ENCODE data around the gene ITGB8.

ITGB8 gene

DNA sequence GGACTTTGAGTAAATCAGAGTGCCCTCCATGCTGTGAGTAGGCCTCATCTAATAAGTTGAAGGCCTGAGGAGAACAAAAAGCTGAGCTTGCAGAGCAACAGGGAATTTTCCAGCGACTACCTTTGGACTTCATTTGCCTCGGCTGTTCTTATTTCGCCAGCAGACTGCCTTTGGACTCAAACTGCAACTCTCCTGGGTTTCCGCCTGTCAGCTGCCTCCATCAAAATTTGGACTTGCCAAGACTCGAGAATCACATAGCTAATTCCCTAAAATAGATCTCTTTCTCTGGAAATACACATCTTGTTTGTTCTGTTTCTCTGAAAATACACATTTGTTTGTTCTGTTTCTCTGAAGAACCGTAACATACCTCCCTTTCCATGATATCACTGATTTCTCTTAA lies 93.8 kb downstream of the ITGB8 start:
- TF ChIP-seq, protein P1, sequence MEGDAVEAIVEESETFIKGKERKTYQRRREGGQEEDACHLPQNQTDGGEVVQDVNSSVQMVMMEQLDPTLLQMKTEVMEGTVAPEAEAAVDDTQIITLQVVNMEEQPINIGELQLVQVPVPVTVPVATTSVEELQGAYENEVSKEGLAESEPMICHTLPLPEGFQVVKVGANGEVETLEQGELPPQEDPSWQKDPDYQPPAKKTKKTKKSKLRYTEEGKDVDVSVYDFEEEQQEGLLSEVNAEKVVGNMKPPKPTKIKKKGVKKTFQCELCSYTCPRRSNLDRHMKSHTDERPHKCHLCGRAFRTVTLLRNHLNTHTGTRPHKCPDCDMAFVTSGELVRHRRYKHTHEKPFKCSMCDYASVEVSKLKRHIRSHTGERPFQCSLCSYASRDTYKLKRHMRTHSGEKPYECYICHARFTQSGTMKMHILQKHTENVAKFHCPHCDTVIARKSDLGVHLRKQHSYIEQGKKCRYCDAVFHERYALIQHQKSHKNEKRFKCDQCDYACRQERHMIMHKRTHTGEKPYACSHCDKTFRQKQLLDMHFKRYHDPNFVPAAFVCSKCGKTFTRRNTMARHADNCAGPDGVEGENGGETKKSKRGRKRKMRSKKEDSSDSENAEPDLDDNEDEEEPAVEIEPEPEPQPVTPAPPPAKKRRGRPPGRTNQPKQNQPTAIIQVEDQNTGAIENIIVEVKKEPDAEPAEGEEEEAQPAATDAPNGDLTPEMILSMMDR (IDR thresholded peaks at IDR 0.05; ENCODE audit: extremely low read depth, missing control alignments) = no peak
- no peak for DNase-seq (ENCODE audit: low spot score)

DNA sequence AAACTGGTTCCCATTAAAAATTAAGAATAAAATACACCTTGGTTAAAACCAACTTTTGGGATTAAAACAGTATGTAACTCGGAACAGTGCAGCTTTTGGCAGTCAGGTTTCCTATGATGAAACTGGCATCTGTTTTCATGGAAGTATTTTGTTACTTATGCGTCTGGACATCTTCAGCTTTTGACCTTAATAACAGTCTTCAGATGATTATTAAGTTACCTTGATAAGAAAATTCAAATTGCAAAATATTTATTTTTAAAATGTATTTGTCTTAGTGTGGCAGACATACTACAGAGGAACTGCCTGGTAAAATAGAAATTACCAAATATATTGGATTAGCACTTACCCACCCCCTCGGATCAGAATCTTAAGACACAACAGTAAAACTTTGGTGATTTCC lies 100.0 kb downstream of the ITGB8 start:
- TF ChIP-seq, protein P1 (IDR thresholded peaks at IDR 0.05; ENCODE audit: extremely low read depth, missing control alignments) = no peak
- no peak for DNase-seq (ENCODE audit: low spot score)

DNA sequence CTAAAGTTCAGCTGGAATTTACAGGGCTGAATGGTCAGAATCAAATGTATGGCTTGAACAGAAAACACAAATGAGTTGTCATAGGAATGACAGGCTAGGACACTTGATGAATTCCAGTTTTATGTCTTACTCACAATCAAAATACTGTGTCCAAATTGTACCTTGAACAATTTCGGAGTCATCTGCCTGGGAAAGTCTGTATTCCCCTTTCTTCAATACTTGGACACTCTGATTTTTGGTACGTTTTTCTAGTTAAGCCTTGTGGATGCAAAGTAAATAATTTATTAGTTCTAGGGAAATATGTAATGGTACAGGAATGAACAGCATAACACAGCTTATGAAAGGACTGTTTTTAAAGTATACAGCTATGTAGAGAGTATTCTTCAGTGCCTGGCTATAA lies 100.4 kb downstream of the ITGB8 start:
- DNase-seq (ENCODE audit: low spot score) = no peak
- TF ChIP-seq, protein P1 (IDR thresholded peaks at IDR 0.05; ENCODE audit: extremely low read depth, missing control alignments) = no peak

DNA sequence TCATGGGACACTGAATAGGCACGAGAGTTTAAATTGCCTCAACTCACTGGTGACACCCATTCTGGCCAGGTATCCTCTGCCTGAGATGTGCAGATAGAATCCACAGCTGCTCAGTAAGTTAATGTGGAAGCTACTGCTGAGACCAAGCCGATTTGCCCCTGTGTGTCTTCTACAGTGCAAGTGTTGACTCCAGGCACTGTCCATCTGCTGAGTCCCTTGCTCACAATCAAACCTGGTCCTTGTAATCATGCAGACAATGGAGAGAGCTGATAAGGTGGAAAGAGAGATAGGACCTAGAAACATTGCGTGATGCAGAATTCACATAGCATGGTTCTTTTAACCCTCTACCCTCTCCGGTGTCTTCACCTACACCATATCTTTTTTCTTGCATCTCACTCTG lies 101.4 kb downstream of the ITGB8 start:
- TF ChIP-seq, protein P1 (IDR thresholded peaks at IDR 0.05; ENCODE audit: extremely low read depth, missing control alignments) = no peak
- DNase-seq (ENCODE audit: low spot score) = no peak

DNA sequence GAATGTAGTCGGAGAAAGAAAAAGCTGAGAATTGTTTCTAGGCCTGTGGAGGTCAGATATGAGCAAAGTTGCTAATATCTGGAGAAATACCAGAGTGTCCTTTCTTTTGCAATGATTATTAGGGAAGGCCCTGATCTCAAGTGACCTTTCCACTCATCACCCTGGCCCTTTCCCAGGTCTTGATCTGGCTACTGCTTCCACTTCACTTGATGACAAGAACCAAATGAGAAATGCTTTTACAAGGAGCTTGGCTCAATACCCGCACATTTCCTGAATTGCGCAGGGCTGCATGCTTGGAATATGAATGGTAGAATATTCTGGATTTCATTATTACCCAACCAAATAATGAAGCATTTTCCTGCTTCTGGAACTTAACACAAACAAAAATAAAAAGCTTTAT lies 104.6 kb downstream of the ITGB8 start:
- TF ChIP-seq, protein P1 (IDR thresholded peaks at IDR 0.05; ENCODE audit: extremely low read depth, missing control alignments) = no peak
- DNase-seq (ENCODE audit: low spot score) = no peak

DNA sequence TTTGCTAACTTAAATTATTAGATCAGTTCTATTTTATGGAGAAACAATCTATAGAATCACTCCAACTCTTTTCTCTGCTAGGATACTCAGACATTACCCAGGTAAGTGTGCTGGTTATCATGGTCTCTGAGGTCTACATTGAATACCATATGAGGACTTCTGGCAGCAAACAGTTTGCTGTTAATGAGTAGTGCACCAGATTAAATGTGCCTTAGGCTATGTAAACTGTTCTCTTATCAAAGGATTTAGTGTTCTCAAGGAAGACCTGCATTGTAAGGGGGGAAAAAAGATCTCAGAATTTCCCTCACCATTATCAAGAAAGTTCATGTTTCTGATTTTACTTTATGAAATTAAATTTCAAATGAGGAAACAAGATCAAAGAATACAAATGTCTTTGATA lies 107.5 kb downstream of the ITGB8 start:
- DNase-seq (ENCODE audit: low spot score) = no peak
- TF ChIP-seq, protein P1 (IDR thresholded peaks at IDR 0.05; ENCODE audit: extremely low read depth, missing control alignments) = no peak

DNA sequence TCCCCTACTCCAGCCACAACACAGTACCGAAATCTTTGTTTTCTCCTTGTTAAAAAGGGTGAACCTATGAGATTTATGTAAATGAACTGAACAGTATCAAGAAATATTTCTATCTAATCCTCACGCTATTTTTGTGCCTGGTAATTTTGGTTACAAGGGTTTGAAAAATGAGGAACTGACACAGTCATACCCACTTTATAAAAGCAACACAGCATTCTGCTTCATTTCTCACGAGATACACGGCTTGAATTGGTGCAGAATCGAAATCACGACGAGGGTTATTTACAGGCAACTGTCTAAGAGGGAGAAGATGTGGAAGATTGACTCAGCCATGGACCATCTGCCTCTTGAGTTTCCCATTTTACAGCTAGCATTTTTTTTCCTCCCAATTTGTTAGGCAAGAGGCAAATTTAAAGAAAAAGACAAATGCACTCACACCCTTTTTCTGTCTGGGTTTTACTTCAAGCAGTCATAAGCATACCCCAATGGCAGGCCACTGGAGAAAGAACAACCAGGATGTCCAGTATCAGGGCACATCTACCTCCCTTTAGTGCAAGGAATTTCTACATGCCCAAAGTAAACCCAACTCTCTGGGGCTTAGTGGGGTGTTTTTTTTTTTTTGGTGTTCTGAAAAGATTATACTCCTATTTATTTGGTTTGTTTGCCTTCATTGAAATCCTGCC lies 108.1 kb downstream of the ITGB8 start:
- TF ChIP-seq, protein P1 (IDR thresholded peaks at IDR 0.05; ENCODE audit: extremely low read depth, missing control alignments) = no peak
- peak; percentile 29 for DNase-seq (ENCODE audit: low spot score)

Data from GM20000 (cell line).